ENCODE measurements around the gene ATP11A.
A peak's percentile ranks its signal among the peaks of the same experiment; 100 is the strongest.
"Not testable (repeated sequence)": the region's sequence is repeated elsewhere in the genome, so short reads cannot be mapped to it uniquely, and the experiment has no call there.

ATP11A gene

DNA sequence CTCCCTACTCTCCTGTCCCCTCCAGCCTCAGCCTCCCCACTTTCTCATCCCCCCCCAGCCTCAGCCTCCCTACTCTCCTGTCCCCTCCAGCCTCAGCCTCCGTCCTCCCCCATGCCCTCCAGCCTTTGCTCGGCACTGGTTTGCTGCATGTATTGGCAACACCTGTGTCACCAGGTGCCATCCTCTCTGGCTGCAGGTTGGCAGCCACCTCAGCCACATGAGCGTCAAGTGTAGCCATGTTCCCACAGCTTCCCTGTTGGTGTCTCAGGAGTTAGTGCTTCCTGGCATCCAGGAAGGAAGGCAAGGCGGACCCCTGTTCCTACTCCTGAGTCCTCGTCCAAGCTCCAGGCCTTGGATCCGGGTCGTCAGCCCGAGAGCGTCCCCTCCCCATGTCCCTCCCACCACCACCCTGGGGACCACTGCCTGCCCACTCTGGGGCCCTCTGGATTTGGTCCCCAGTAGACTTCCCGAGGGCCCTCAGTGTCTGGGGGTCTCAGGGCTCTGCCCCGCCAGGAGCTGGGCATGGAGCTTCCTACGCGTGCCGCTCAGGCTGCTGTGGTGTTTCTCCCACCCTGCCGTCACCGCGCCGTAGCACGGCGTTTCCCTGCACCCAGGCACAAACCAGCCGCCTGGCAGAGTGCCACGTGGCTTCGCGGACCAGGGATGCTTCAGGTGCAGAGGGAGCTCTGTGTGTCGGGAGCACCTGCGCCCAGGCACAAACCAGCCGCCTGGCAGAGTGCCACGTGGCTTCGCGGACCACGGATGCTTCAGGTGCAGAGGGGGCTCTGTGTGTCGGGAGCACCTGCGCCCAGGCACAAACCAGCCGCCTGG lies 150.8 kb downstream of the ATP11A start:
- DNase-seq (ENCODE audit: low read depth): no peak
- H3K4me3 ChIP-seq (ENCODE audit: low read depth, low read length): no peak overlapping the region

DNA sequence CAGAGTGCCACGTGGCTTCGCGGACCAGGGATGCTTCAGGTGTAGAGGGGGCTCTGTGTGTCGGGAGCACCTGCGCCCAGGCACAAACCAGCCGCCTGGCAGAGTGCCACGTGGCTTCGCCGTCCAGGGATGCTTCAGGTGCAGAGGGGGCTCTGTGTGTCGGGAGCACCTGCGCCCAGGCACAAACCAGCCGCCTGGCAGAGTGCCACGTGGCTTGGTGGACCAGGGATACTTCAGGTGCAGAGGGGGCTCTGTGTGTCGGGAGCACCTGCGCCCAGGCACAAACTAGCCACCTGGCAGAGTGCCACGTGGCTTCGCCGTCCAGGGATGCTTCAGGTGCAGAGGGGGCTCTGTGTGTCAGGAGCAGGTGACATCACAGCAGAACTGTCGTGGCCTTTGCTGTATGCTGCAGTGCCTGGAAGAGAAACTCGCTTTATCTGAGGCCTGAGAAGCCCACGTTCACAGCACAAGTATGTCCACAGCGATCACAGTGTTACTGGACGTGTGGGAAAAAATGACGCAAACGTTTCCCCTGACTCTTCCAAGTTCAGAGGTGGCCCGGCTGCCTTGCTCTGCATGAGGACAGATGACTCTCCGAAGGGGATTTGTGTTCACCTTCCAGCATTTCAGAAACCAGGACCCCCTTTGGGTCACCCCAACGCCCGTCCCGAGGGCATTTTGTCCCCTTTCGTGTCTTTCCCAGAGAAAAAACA lies 151.6 kb downstream of the ATP11A start:
- not testable (repeated sequence) for H3K4me3 ChIP-seq (ENCODE audit: low read depth, low read length); DNase-seq (ENCODE audit: low read depth)

DNA sequence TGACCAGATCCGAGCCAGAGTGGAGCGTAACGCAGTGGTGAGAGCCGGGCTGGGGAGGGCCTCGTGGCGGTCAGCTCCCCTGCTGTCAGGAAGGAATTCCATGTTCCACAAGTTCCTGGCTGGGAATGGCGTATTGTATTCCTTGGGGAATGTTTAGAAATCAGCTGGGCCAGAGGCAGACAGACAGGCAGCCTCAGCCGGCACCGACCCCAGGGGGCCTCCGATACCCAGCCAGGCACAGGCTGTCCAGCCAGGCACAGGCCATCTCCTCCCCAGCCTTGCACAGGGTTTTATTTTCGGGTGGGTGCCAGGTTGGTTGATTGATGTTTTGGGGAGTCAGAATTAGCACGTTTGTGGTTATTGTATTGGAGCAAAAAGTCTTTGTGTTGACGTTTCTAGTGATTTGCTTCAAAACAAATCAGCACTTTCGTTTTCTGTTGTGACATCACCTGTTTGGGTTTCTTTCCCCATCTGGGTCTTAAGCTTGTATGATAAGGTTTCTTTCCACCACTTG lies 152.6 kb downstream of the ATP11A start:
- H3K4me3 ChIP-seq (ENCODE audit: low read depth, low read length): no peak overlapping the region
- peak; percentile 42 for DNase-seq (ENCODE audit: low read depth)

DNA sequence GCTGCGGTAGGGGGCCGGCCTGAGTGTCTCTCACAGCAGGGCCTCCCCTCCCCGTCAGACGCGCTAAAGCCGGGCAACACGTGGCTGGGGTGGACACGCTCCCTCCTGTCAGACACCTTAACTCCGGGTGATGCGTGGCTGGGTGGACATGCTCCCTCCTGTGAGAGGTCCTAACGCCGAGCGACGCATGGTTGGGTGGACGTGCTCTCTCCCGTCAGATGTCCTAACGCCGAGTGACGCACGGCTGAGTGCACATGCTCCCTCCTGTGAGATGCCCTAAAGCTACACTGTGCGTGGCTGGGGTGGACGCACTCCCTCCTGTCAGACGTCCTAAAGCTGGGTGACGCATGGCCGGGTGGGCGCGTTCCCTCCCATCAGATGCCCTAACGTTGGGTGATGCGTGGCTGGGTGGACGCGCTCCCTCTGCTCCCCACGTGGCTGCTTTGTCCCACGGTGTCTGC lies 153.1 kb downstream of the ATP11A start:
- no peak for DNase-seq (ENCODE audit: low read depth)
- H3K4me3 ChIP-seq (ENCODE audit: low read depth, low read length): no peak overlapping the region

DNA sequence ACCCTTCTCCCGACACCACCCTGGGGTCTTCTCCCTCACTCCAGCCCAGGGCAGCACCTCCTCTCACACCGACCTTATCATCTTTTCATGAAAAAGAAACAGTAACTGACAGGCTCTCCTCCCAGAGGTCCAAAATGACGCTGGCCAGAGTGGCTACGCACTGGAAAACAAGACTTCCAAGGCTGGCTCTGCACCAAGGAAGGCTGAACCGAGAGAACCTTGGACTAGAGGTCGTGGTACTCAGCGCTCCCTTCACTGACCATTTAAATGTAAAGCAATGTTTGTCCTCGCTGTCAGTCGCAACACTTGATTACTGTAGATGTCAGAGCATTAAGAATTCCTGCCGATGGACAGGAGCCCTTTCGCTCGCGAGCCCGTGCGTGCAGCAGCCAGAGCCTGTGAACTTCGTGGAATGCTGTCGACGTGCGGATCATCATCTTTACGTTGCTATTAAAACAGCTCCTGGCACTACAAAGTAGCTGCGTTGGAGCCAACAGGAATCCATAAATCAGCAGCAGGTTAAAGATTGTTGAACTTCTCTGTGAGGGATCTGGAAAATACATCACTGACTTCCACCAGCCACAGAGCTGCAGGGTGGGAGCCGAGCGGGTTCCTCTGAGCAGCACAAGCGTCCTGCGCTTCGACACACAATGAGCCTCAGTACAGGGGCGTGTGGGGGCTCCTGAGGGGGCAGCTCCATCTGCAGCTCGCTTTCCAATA lies 153.7 kb downstream of the ATP11A start:
- DNase-seq (ENCODE audit: low read depth): peak; percentile 10
- H3K4me3 ChIP-seq (ENCODE audit: low read depth, low read length): no peak overlapping the region

DNA sequence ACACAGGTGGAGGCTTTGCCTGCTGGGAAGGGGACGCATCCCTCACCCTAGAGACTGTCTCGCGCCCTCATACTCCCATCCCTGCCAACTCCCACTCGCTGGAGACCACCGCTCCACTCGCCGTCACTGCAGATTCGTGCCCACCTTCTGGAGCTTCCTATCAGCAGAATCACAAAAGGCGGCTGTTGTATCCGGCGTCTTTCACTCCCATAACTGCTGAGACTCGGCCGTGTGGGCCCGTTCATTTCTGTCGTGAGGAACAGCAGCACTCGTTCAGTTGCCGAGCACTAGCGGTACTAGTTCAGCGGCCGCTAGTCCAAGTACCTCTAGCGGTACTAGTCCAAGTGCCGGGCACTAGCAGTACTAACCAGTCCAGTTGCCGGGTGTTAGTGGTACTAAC lies 154.6 kb downstream of the ATP11A start:
- no peak for DNase-seq (ENCODE audit: low read depth)

DNA sequence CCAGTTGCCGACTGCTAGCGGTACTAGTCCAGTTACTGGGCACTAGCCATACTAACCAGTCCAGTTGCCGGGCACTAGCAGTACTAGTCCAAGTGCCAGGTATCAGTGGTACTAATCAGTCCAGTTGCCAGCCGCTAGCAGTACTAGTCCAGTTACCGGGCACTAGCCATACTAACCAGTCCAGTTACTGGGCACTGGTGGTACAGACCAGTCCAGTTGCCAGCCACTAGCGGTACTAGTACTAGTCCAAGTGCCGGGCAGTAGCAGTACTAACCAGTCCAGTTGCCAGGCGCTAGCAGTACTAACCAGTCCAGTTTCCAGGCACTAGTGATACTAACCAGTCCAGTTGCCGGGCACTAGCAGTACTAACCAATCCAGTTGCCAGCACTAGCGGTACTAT lies 155.0 kb downstream of the ATP11A start:
- H3K4me3 ChIP-seq (ENCODE audit: low read depth, low read length): no peak overlapping the region
- DNase-seq (ENCODE audit: low read depth): no peak

More for the DNA sequence above, 154.6 kb downstream of the ATP11A start:
- no peak overlapping the region for H3K4me3 ChIP-seq (ENCODE audit: low read depth, low read length)

DNA sequence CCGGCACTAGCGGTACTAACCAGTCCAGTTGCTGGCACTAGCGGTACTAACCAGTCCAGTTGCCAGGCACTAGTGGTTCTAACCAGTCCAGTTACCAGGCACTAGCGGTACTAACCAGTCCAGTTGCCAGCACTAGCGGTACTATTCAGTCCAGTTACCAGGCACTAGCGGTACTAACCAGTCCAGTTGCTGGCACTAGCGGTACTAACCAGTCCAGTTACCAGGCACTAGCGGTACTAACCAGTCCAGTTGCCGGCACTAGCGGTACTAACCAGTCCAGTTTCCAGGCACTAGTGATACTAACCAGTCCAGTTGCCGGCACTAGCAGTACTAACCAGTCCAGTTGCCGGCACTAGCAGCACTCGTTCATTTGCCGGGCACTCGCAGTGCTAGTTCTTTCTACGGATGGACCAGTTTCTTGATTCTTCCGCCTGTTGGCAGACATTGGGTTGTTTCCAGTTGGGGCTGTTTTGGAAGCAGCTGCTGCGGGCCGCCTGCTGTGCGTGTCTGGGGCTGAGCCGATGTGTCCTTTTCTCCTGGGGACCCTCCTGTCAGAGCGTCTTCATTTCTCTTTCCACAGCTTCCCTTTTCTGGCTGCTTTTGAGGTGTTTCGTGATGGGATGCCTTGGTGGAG lies 155.8 kb downstream of the ATP11A start:
- no peak overlapping the region for H3K4me3 ChIP-seq (ENCODE audit: low read depth, low read length)
- DNase-seq (ENCODE audit: low read depth): no peak

DNA sequence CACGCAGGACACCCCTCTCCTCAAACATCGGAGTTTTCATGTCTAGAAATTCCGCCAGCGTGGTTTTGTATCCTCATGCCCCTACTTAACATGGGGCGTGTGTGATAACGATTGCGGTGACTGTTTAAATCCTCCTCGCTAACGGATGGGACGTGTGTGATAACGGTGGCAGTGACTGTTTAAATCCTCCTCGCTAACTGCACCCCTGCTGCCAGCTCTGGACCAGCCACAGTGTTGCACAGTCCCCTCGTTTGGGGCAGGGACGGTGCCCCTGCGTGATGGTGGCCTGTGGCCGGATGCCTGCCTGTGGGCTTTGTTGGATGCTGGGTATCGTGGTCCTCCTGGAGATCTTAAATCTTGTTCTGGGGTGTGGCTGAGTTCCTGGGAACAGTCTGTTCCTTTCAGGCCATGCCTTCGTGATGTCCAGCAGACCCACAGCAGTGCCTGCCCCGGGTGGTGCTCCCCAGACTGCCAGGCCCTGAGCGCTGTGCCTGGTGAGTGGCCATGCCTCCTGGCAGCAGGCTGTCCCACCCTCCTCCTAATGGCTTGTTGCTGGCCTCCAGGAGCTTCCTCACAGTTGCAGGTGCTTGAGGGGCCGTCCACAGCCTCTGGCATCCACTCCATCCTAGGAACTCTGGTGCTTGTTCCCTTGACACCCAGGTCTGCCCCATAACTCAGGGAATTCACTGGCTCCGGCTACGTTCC lies 156.7 kb downstream of the ATP11A start:
- DNase-seq (ENCODE audit: low read depth): no peak
- no peak overlapping the region for H3K4me3 ChIP-seq (ENCODE audit: low read depth, low read length)

DNA sequence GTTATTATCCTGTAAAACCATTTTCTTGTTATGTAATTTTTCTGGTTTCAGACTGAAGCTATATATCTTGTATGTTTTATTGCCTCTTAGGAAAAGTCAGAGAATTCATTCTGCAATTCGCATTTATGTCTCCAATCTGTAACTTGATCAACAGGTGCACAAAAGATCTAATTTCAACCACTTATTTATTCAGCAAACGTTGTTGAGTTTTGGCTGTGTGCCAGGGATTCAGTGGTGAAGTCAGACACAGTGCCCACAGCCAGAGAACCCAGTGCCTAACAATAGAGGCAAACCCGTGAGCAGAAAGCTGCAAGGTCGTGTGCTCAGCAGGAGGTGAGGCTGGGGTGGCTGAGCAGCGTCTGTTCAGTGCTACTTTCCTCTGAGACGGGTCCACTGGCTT lies 159.7 kb downstream of the ATP11A start:
- no peak overlapping the region for H3K4me3 ChIP-seq (ENCODE audit: low read depth, low read length)
- peak; percentile 17 for DNase-seq (ENCODE audit: low read depth)

DNA sequence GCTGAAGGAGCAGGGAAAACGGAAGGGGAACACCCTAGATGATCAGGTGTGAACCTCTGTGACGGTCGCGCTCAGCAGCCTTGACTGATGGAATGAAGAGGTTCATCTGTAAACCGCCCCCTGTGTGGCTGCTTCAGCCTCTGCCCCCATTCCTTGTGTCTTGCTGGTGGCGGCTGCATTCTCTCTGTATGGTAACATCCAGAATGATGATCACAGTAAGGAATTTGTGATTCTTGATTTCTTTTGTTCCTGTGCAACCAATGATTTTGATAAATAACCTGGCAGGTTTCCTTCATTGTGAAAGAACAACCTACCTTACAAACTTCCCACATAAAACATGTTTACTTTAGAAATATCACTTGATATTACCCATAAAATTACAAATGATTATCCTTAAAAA lies 160.4 kb downstream of the ATP11A start:
- no peak overlapping the region for H3K4me3 ChIP-seq (ENCODE audit: low read depth, low read length)
- no peak for DNase-seq (ENCODE audit: low read depth)

DNA sequence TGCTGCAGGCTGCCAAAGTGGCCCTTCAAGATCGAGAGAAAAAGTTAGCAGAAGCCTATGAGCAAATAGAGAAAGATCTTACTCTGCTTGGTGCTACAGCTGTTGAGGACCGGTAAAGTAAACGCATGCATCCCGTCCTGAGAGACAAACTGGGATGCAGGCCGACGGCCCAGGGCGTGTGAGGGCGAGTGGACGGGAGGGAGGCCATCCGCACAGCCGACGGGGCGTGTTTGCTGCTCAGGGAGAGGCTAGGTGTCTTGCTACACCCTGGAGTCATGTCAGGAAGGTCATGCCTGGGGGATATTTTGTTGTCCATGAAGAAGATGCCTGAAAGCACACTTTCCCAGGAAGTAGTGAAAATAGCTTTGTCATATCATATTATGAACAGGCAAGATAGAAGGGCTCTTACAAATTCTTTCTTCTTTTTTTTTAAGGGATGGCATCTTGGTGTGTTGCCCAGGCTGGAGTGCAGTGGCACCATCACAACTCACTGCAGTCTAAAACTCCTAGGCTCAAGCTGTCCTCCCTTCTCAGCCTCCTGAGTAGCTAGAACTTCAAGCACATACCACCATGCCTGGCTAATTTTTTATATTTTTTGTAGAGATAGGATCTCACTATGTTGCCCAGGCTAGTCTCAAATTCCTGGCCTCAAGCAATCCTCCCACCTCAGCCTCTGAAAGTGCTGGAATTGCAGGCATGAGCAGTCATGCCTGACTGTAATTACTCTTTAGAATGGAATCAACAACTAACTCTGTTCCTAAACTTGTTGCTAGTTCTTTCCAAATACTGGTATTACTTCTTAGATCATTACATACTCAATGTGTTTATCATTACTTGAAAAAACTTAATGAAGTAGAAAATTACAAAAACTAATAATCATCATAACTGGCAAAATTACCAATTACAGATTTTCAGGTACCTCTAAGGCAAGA lies 161.5 kb downstream of the ATP11A start:
- DNase-seq (ENCODE audit: low read depth): no peak

DNA sequence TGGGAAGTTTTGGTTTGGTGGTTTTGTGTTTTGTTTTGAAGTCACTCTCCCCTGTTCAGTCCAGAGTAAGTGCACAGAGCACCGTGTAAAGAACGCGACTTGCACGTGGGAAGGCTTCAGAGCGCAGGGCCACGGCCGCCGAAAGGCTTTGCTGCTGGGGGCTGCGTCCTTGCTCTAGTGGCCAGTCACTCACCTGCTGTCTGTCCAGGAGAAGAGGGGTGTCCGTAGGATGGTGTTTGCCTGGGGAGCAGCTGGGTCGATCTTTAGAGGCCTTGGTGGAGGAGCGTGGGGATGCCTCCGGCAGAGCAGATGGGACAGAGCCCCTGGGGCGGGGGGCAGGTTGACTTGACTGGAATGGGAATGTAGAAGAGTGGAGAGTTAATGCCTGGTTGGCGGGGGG lies 162.6 kb downstream of the ATP11A start:
- no peak for DNase-seq (ENCODE audit: low read depth)
- H3K4me3 ChIP-seq (ENCODE audit: low read depth, low read length): no peak overlapping the region

More for the DNA sequence above, 161.5 kb downstream of the ATP11A start:
- H3K4me3 ChIP-seq (ENCODE audit: low read depth, low read length): no peak overlapping the region

DNA sequence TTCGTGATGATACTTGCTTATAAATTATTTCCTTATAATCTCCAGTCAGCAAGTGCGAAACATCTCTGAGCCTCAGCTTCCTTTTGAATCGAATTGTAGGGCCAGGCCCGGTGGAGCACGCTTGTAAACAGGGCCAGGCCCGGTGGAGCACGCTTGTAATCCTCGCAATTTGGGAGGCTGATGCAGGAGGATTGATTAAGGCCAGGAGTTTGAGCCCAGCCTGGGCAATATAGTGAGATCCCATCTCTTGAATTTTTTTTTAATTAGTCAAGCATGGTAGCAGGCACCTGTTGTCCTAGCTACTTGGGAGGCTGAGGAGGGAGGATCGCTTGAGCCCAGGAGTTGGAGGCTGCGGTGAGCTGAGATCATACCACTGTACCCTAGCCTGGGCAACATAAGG lies 163.0 kb downstream of the ATP11A start:
- no peak overlapping the region for H3K4me3 ChIP-seq (ENCODE audit: low read depth, low read length)

DNA sequence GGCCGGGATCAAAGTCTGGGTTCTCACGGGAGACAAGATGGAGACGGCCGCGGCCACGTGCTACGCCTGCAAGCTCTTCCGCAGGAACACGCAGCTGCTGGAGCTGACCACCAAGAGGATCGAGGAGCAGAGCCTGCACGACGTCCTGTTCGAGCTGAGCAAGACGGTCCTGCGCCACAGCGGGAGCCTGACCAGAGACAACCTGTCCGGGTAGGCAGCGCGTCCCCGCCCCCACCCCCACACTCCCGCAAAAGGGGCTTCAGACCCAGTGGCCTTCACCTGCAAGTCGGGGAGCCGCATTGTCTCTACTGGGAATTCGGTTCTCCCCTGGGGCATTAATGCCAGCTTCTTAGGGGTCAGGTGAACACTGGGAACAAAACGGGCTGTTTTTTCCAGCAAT lies 164.5 kb downstream of the ATP11A start:
- DNase-seq (ENCODE audit: low read depth): no peak
- no peak overlapping the region for H3K4me3 ChIP-seq (ENCODE audit: low read depth, low read length)

More for the DNA sequence above, 163.0 kb downstream of the ATP11A start:
- DNase-seq (ENCODE audit: low read depth): no peak

DNA sequence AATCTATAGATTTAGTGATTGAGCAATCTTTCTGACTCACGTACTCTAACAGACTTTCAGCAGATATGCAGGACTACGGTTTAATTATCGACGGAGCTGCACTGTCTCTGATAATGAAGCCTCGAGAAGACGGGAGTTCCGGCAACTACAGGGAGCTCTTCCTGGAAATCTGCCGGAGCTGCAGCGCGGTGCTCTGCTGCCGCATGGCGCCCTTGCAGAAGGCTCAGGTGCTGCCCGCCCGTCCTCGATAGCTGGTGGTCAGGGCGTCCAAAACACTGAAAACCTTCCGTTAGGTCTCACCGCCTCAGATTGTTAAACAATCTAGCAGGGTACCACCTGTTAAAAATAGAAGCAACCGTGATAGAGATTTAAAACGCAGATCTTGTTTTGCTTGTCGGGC lies 166.0 kb downstream of the ATP11A start:
- H3K4me3 ChIP-seq (ENCODE audit: low read depth, low read length): no peak overlapping the region
- DNase-seq (ENCODE audit: low read depth): no peak

DNA sequence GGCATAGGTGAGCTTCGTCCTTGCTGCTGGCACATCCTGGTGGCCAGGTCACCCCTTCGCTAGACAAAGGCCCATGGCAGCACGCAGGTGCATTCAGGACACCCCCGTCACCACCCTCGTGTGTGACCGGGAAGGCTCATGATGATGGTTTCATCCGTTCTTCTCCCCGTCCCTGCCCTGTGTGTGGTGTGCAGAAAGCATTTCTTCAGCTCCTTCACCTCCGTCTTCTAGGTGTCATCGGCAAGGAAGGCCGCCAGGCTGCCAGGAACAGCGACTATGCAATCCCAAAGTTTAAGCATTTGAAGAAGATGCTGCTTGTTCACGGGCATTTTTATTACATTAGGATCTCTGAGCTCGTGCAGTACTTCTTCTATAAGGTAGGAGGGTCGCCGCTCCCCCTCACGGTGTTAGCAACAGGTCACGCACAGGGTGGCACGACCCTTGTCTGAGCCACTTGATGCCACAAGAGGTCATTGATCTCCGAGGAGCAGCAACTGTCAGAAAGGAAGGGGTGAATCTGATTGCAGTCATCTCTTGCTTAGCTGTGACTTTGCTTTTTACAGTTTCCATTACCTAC lies 168.2 kb downstream of the ATP11A start:
- H3K4me3 ChIP-seq (ENCODE audit: low read depth, low read length): no peak overlapping the region
- DNase-seq (ENCODE audit: low read depth): no peak
